IMR-90 (cell line): ENCODE results near the gene ITPR3. TPM values are rescaled to one million over a fixed set of nuclear protein-coding genes. Genes with fewer than 3 reads are reported as not detected.

Source experiments
- ATAC-seq: fragments of 200-7000 bp; cut with Tn5 transposase; 2 replicates; pipeline ENCODE4 v1.9.1; 2020; ENCODE audit warnings: low read depth, mild to moderate bottlenecking, moderate library complexity
- BruUV-seq: library from RNA; stranded (reverse); fragments of 400-500 nt; replicated peaks from 2 replicates; lab custom pipeline; 2021; lab: Mats Ljungman, UMichigan
- CTCF ChIA-PET: fragments of 300-600 bp; formaldehyde crosslinking; extraction: SDS; loops from one replicate; lab custom pipeline; 2021; ENCODE audit warnings: antibody characterized with exemption; lab: Yijun Ruan, JAX
- POLR2A ChIA-PET: fragments of 300-600 bp; sonication (Branson Sonifier 250); formaldehyde crosslinking; loops from one replicate; lab custom pipeline; 2022; ENCODE audit warnings: antibody characterized with exemption; ENCODE audit not compliant: unreplicated experiment; lab: Charles Lee
- DNase-seq: peaks from one replicate; pipeline ENCODE4 v3.0.0; 2013
- H2AFZ ChIP-seq: replicated peaks from 2 replicates; pipeline ENCODE3; 2013; ENCODE audit warnings: low read length, mild to moderate bottlenecking; ENCODE audit not compliant: poor library complexity
- H2AK5ac ChIP-seq: 2 replicates; pipeline ENCODE4 v1.6.1; 2013; ENCODE audit warnings: low read depth, low read length, inconsistent platforms
- H2AK9ac ChIP-seq: replicated peaks from 2 replicates; pipeline ENCODE3; 2013; ENCODE audit warnings: mild to moderate bottlenecking, low read depth, low read length, moderate library complexity; ENCODE audit not compliant: poor library complexity
- H2BK120ac ChIP-seq: 2 replicates; pipeline ENCODE4 v1.6.1; 2013; ENCODE audit warnings: low read depth, low read length, inconsistent platforms
- H2BK15ac ChIP-seq: 3 replicates; pipeline ENCODE4 v1.6.1; 2013; ENCODE audit warnings: low read depth, low read length, inconsistent platforms
- H2BK20ac ChIP-seq: 2 replicates; pipeline ENCODE4 v1.6.1; 2013; ENCODE audit warnings: low read depth, mild to moderate bottlenecking, inconsistent platforms, low read length, moderate library complexity
- H2BK5ac ChIP-seq: 2 replicates; pipeline ENCODE4 v1.6.1; 2013; ENCODE audit warnings: mild to moderate bottlenecking, low read depth, low read length, inconsistent platforms; ENCODE audit not compliant: poor library complexity, severe bottlenecking
- H3K14ac ChIP-seq: replicated peaks from 2 replicates; pipeline ENCODE4 v1.6.1; 2013; ENCODE audit warnings: low read depth, low read length, inconsistent platforms
- H3K18ac ChIP-seq: 2 replicates; pipeline ENCODE4 v1.6.1; 2013; ENCODE audit warnings: low read depth, low read length, control low read depth
- H3K23ac ChIP-seq: 2 replicates; pipeline ENCODE4 v1.6.1; 2013; ENCODE audit warnings: low read depth, low read length, inconsistent platforms
- H3K27ac ChIP-seq: 2 replicates; pipeline ENCODE4 v1.5.1; 2013; ENCODE audit warnings: mild to moderate bottlenecking, control low read depth, low read length; ENCODE audit not compliant: insufficient read depth
- H3K27me3 ChIP-seq: 2 replicates; pipeline ENCODE4 v1.6.1; 2013; ENCODE audit warnings: low read length; ENCODE audit not compliant: control insufficient read depth, insufficient read depth
- H3K36me3 ChIP-seq: 2 replicates; pipeline ENCODE4 v1.6.1; 2013; ENCODE audit warnings: low read length, mixed read lengths; ENCODE audit not compliant: control insufficient read depth, insufficient read depth
- H3K4ac ChIP-seq: 2 replicates; pipeline ENCODE4 v1.6.1; 2013; ENCODE audit warnings: low read depth, low read length, inconsistent platforms
- H3K4me1 ChIP-seq: 2 replicates; pipeline ENCODE4 v1.6.1; 2013; ENCODE audit warnings: low read length, mixed read lengths; ENCODE audit not compliant: control insufficient read depth, insufficient read depth
- H3K4me2 ChIP-seq: 2 replicates; pipeline ENCODE4 v1.6.1; 2013; ENCODE audit warnings: low read depth, mild to moderate bottlenecking, control low read depth, low read length, moderate library complexity
- H3K4me3 ChIP-seq: 2 replicates; pipeline ENCODE4 v1.5.1; 2013; ENCODE audit warnings: low read depth, mild to moderate bottlenecking, control low read depth, low read length, moderate library complexity; ENCODE audit not compliant: insufficient read depth
- H3K56ac ChIP-seq: 2 replicates; pipeline ENCODE4 v1.6.1; 2013; ENCODE audit warnings: low read length, inconsistent platforms; ENCODE audit not compliant: insufficient read depth; ENCODE audit errors: extremely low read depth
- H3K79me1 ChIP-seq, 2 experiments: 2 replicates each; pipeline ENCODE4 v1.6.1; 2013; ENCODE audit warnings: low read length in 2 of 2, inconsistent platforms in 1 of 2, low read depth in 1 of 2
- H3K9ac ChIP-seq: 2 replicates; pipeline ENCODE4 v1.6.1; 2013; ENCODE audit warnings: low read depth, low read length, control low read depth
- H3K9me1 ChIP-seq: 2 replicates; pipeline ENCODE4 v1.6.1; 2013; ENCODE audit warnings: low read length, inconsistent platforms; ENCODE audit not compliant: insufficient read depth
- H3K9me3 ChIP-seq: 2 replicates; pipeline ENCODE4 v1.6.1; 2013; ENCODE audit warnings: low read length; ENCODE audit not compliant: control insufficient read depth, insufficient read depth
- H4K20me1 ChIP-seq: 2 replicates; pipeline ENCODE4 v1.6.1; 2013; ENCODE audit warnings: low read length, inconsistent platforms; ENCODE audit not compliant: insufficient read depth
- H4K5ac ChIP-seq: 2 replicates; pipeline ENCODE4 v1.6.1; 2013; ENCODE audit warnings: mild to moderate bottlenecking, low read depth, low read length, control low read depth
- H4K8ac ChIP-seq, 2 experiments: 2 replicates each; pipeline ENCODE4 v1.6.1; 2013; ENCODE audit warnings: low read depth in 2 of 2, low read length in 2 of 2, control low read depth in 1 of 2, inconsistent platforms in 1 of 2
- H4K91ac ChIP-seq: 2 replicates; pipeline ENCODE4 v1.6.1; 2013; ENCODE audit warnings: low read depth, low read length, inconsistent platforms; ENCODE audit not compliant: insufficient read depth
- CHD1 ChIP-seq: IDR thresholded peaks from 2 replicates; pipeline ENCODE4 v1.6.1; 2012; ENCODE audit warnings: low read depth, low read length, improper control_type of control experiment
- FOS ChIP-seq: fragments of 150-350 bp; IDR thresholded peaks from 2 replicates; pipeline ENCODE4 v1.6.1; 2016; ENCODE audit warnings: low read depth, low read length
- MXI1 ChIP-seq: IDR thresholded peaks from 2 replicates; pipeline ENCODE4 v1.6.1; 2012; ENCODE audit warnings: low read depth, mild to moderate bottlenecking, low read length, moderate library complexity, borderline replicate concordance
- NFE2L2 ChIP-seq: fragments of 150-350 bp; IDR thresholded peaks from 2 replicates; pipeline ENCODE4 v1.6.1; 2016; ENCODE audit warnings: low read depth, mild to moderate bottlenecking, low read length
- POLR2A ChIP-seq: IDR thresholded peaks from 2 replicates; pipeline ENCODE4 v1.6.1; 2012; ENCODE audit warnings: mild to moderate bottlenecking, low read depth, low read length
- RAD21 ChIP-seq: IDR thresholded peaks from 2 replicates; pipeline ENCODE4 v1.6.1; 2012; ENCODE audit warnings: low read length, improper control_type of control experiment
- RFX5 ChIP-seq: IDR thresholded peaks from 2 replicates; pipeline ENCODE4 v1.8.0; 2012; ENCODE audit warnings: low read depth, mild to moderate bottlenecking, low read length, moderate library complexity
- USF2 ChIP-seq: fragments of 150-350 bp; IDR thresholded peaks from 2 replicates; pipeline ENCODE4 v1.6.1; 2017; ENCODE audit warnings: mild to moderate bottlenecking, antibody characterized with exemption, low read length, low read depth
- WGBS, 2 experiments: methylation state at CpG; one replicate each; pipeline versions ENCODE4 v1.1.5 to v1.1.7; 2013; ENCODE audit warnings: missing lambda C conversion rate in 2 of 2; ENCODE audit not compliant: insufficient read length in 1 of 2; ENCODE audit errors: extremely low coverage in 2 of 2; 5-methylcytosine and 5-hydroxymethylcytosine counted together
- dilution Hi-C: fragments of 300-500 bp; cut with HindIII; formaldehyde crosslinking; loops from one replicate; pipeline ENCODE4 v1.14.3; 2018; ENCODE audit warnings: low sequenced_read_pairs; ENCODE audit not compliant: unreplicated experiment
- in situ Hi-C: fragments of 300-500 bp; cut with MboI; formaldehyde crosslinking; loops from 3 replicates; pipeline ENCODE4 v1.14.3; 2019; ENCODE audit warnings: low sequenced_read_pairs, inconsistent platforms, mixed read lengths
- intact Hi-C: fragments of 100-400 bp; cut with micrococcal nuclease; formaldehyde crosslinking; loops from 2 replicates; pipeline ENCODE4 v1.10.0; 2022
- polyA plus RNA-seq, 3 experiments: library from polyadenylated mRNA; depleted of rRNA; stranded (reverse); fragments of >200 nt; gene quantifications; 2 replicates each; pipeline ENCODE4 v1.2.3, GENCODE V29; 2012; ENCODE audit warnings: low replicate concordance in 1 of 3
- total RNA-seq: library from RNA; depleted of rRNA; stranded (reverse); fragments of >200 nt; gene quantifications from 2 replicates; pipeline ENCODE4 v1.2.3, GENCODE V29; 2012

ITPR3 gene
- total and polyA plus RNA-seq, 2 of the 4 experiments (the other 2 are of a cell fraction), result 1.6 to 3.7 TPM

- Histone ChIP-seq H3K4me3 (no peak overlapping the region), H3K4ac (peak overlapping the region; percentile 46), H3K18ac (no peak overlapping the region), H2AK5ac (peak overlapping the region; percentile 59), H3K56ac (no peak overlapping the region), H3K14ac (peak overlapping the region; percentile 68; the same call in 1 of the 2 replicates), H2BK15ac (peak overlapping the region; percentile 15; the same call in 1 of the 3 replicates), H2AFZ (peak overlapping the region; percentile 96), H2AK9ac (no peak overlapping the region), H3K27me3 (no peaks in the 10 kb centered on the region), H3K36me3 (no peaks in the 10 kb centered on the region), H3K4me1 (peaks cover 15% of the 10 kb centered on the region), H2BK120ac (peak overlapping the region; percentile 95), H3K9me3 (no peaks in the 10 kb centered on the region), H4K20me1 (no peaks in the 10 kb centered on the region), H2BK5ac (no peak overlapping the region), H4K5ac (no peak overlapping the region), H3K9ac (no peak overlapping the region), H3K79me1 (no peaks in the 10 kb centered on the region), H4K91ac (peak overlapping the region; percentile 17; the same call in 1 of the 2 replicates), H3K9me1 (peaks cover 14% of the 10 kb centered on the region), H4K8ac (peak overlapping the region in 1 of 2 experiments; percentile 91; a peak in 2 of 4 replicates), H3K23ac (no peak overlapping the region), H2BK20ac (peak overlapping the region; percentile 36), H3K27ac (no peak overlapping the region), H3K4me2 (no peak overlapping the region)
- ChIA-PET CTCF (no interaction called here), POLR2A (no interaction called here)
- no CpG with 5 or more reads among the region's 9 CpGs for WGBS, 2 experiments
- intact Hi-C loops (no loop called here), dilution Hi-C loops (no loop called here), in situ Hi-C loops (no loop called here)
- ATAC-seq (no peak), DNase-seq (no peak)
- BruUV-seq, result no TSS peak
- TF ChIP-seq NFE2L2 (no peak), USF2 (no peak), MXI1 (no peak), RFX5 (no peak), RAD21 (no peak), CHD1 (no peak), FOS (no peak), POLR2A (no peak)
These were observed 29.6 kb upstream of the ITPR3 start for GRCh38 chr6:33591424-33592032.
